GM10847 (cell line): ENCODE data around the gene B4GALT5.

Source experiments
- POLR2A ChIP-seq: IDR thresholded peaks from 2 replicates; pipeline ENCODE4 v1.6.1; 2011; ENCODE audit not compliant: insufficient read length; ENCODE audit errors: extremely low read depth

The B4GALT5 gene

GRCh38 chr20:49612127-49612738 lies 101.4 kb downstream of the B4GALT5 start:
- TF ChIP-seq POLR2A, result no peak

- no peak for TF ChIP-seq POLR2A
Observed at GRCh38 chr20:49610691-49611538, 102.8 kb downstream of the B4GALT5 start.

GRCh38 chr20:49608752-49609670 lies 104.7 kb downstream of the B4GALT5 start:
- no peak for TF ChIP-seq POLR2A

- TF ChIP-seq POLR2A, result no peak
Observed at GRCh38 chr20:49607568-49607967, 106.1 kb downstream of the B4GALT5 start.

GRCh38 chr20:49603209-49603627 lies 110.5 kb downstream of the B4GALT5 start:
- TF ChIP-seq POLR2A, result no peak

GRCh38 chr20:49602345-49603208 lies 111.1 kb downstream of the B4GALT5 start:
- TF ChIP-seq POLR2A, result no peak

GRCh38 chr20:49601153-49601924 lies 112.3 kb downstream of the B4GALT5 start:
- TF ChIP-seq POLR2A, result no peak

- no peak for TF ChIP-seq POLR2A
Observed at GRCh38 chr20:49599746-49600113, 113.9 kb downstream of the B4GALT5 start.

GRCh38 chr20:49597825-49598395 lies 115.8 kb downstream of the B4GALT5 start:
- TF ChIP-seq POLR2A, result no peak

GRCh38 chr20:49595811-49596561 lies 117.7 kb downstream of the B4GALT5 start:
- TF ChIP-seq POLR2A, result no peak

- TF ChIP-seq POLR2A, result no peak
Observed at GRCh38 chr20:49595346-49595745, 118.3 kb downstream of the B4GALT5 start.

- TF ChIP-seq POLR2A, result no peak
Observed at GRCh38 chr20:49594931-49595315, 118.8 kb downstream of the B4GALT5 start.
